Choroid plexus epithelial cell (primary cell): ENCODE measurements around the gene SMOC1.

Source experiments
- DNase-seq: peaks from one replicate; pipeline ENCODE4 v3.0.0-alpha.2; 2010; ENCODE audit warnings: low read depth
- H3K4me3 ChIP-seq: 2 replicates; pipeline ENCODE4 v1.5.1; 2011; ENCODE audit warnings: low read depth, mild to moderate bottlenecking, control low read depth, low read length, moderate library complexity
- TF ChIP-seq, protein P1 (sequence below): conservative IDR thresholded peaks from 2 replicates; pipeline ENCODE4 v1.5.1; 2011; ENCODE audit warnings: low read depth, mild to moderate bottlenecking, control low read depth, inconsistent platforms, low read length, moderate library complexity

SMOC1 gene

DNA sequence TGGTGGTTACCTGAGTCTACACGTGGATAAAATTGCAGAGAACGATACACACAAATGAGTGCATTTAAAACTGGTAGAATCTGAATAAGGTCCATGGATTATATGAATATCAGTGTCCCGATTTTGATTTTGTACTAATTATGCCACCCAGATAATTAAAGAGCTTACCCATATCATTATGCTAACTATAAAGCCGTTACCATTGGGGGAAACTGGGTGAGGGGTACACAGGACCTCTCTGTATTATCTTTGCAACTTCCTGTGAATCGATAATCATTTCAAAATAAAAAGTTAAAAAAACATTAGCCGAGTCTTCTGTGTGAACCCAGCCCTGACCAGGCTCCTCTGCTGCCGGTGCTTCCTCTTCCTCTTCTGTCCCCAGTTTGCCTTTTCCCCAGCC, 107.1 kb downstream of the SMOC1 start:
- no peak for DNase-seq
- H3K4me3 ChIP-seq = no peak overlapping the region
- TF ChIP-seq, protein P1, sequence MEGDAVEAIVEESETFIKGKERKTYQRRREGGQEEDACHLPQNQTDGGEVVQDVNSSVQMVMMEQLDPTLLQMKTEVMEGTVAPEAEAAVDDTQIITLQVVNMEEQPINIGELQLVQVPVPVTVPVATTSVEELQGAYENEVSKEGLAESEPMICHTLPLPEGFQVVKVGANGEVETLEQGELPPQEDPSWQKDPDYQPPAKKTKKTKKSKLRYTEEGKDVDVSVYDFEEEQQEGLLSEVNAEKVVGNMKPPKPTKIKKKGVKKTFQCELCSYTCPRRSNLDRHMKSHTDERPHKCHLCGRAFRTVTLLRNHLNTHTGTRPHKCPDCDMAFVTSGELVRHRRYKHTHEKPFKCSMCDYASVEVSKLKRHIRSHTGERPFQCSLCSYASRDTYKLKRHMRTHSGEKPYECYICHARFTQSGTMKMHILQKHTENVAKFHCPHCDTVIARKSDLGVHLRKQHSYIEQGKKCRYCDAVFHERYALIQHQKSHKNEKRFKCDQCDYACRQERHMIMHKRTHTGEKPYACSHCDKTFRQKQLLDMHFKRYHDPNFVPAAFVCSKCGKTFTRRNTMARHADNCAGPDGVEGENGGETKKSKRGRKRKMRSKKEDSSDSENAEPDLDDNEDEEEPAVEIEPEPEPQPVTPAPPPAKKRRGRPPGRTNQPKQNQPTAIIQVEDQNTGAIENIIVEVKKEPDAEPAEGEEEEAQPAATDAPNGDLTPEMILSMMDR = no peak

DNA sequence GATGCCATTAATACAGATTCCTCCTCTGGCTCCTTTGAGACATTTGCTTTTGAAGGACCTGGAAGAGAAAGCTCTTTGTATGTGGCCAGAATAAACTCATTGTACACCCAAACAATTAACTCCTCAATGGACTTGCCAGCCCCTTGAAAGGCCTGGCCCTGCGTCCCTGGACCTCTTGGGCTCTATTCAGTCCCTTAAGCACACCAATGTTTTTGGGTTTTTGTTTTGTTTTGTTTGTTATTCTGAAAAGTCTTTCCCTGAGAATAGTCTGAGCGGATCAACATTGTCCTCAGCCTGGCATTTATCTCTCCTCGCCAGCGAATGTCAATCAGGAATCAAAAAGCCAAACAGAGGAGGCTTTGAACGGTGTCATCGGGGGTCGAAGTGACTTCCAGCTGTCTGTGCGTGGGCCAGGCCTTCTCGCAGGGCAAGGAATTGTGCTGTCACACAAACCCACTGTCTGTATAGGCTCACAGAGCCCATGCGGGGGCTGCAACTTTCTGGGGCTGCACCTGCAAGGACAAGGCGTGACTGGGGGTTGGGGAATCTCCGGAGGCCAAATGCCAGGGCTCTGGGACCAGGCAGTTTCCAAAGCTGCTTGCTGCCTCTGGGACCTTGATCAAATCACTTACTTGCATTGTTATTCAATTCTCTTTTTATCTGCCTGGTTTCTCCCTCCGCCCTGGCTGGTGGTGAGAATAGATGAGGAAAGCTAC, 108.3 kb downstream of the SMOC1 start:
- TF ChIP-seq, protein P1 = no peak
- no peak for DNase-seq

DNA sequence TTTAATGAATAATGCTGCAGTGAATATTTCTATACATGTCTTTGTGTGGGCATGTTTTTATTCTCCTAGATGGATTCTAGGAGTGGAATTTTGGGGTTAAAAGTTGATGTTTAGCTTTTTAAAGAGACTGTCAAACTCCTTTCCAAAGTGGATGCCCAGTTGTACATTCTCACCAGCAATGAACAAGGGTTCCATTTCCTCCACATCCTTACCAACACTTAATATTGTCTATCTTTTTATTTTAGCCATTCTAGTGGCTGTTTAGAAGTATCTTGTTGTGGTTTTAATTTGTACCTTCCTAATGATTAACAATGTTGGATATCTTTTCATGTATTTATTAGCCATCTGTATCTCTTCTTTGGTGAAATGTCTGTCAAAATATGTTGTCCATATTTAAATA, 109.8 kb downstream of the SMOC1 start:
- no peak overlapping the region for H3K4me3 ChIP-seq
- TF ChIP-seq, protein P1 = no peak
- no peak for DNase-seq

More for the DNA sequence above, 108.3 kb downstream of the SMOC1 start:
- no peak overlapping the region for H3K4me3 ChIP-seq

DNA sequence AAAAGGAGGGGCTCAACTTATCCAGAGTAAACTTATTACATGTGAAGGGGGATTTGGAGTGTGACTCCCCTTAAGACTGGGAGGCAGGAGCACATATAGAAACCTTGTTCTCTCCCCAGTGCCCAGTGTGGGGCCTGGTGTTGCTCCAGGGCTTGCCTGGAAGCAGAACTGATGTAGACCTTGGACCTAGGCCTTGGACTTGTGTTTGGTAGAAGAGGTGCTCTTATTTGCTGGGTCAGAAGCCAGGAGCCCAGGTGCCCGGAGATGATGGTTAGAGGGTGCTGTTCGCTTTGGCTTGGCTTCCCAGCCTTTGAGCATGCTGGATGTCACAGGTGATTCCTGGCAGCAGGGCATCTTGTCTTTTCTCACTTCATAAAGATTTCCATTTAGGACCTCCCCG, 110.4 kb downstream of the SMOC1 start:
- no peak overlapping the region for H3K4me3 ChIP-seq
- TF ChIP-seq, protein P1 = no peak
- no peak for DNase-seq

DNA sequence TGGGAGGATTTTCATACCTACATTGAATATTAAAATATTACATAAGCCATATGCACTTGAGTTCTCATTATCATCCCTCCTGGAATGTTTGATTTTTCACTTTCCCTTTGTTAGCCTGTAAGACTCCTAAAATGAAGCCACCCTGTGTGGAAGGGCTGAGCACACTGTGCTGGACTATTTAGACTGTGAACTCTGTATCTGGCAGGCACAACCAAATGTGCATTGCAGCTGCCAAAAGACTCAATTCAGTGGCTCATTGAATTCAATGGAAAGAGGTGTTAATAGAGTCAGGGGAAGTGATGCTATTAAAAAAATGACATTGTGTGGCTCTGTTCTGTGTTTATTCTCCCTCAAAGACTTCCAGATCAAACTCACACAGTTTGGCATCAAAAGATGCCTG, 111.1 kb downstream of the SMOC1 start:
- no peak overlapping the region for H3K4me3 ChIP-seq
- TF ChIP-seq, protein P1 = no peak
- no peak for DNase-seq

DNA sequence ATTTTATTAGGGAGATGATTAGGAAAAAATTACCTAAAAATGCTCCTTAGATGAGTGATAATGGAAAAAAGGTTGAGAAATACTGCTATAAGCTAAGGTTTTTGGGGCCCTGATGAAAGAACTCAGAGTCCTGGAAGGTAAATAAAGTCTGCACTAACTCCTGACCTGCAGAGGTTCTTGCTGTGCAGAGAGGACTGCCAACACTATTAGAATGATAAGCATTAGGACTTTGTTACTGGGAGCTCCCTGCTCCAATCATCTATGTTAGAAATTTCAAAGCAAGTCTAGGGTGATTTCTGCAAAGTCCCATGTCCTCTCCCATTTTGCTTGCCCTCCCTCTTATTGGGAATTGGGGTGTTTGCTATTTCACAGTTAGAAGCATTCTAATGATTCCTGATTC, 112.2 kb downstream of the SMOC1 start:
- no peak for DNase-seq
- no peak overlapping the region for H3K4me3 ChIP-seq
- TF ChIP-seq, protein P1 = no peak

DNA sequence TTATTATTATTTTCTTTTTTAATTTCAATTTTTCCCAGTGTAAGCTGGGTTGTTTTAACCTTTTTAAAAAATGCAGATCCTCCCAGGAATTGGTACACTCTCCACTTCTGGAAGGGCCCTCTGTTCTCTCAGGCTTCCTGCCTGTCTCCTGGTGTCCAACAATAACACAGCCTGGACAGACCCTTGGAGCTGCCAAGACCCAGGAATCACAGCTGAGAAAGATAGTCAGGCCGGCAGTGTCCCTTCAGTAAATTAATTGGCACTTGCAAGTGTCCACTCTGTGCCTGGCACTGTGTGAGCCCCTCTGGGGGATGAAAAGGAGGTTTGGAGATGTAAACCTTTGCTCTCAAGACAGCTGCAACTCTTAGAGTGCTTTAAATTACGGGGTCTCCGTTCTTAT, 113.3 kb downstream of the SMOC1 start:
- no peak overlapping the region for H3K4me3 ChIP-seq
- TF ChIP-seq, protein P1 = no peak
- no peak for DNase-seq
